ENCODE measurements around the gene RAB38.

RAB38 gene

DNA sequence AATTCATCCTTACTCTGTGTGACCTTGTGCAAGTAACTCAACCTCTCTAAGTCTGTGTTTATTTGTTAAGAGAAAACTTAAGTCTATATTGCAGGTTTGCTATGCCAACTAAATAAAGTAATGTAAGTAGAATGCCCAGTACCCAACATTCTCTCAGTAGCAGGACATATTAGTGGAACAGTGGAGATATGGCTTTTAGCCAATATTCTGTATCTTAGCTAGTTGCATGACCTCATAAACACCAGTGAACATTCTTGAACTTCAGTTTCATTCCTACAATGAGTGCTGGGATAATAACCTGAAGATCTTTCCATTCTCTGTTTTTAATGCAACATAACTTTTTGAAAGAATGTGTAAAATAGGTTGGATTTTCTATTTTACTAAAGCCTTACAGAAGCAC lies 77.0 kb downstream of the RAB38 start:
- Histone ChIP-seq H3K18ac (ENCODE audit: low read length) (no peak overlapping the region), H4K91ac (ENCODE audit: low read depth, low read length, poor library complexity) (no peak overlapping the region)

GRCh38 chr11:88089134-88089533 lies 86.1 kb downstream of the RAB38 start:
- no peak overlapping the region for H3K23ac ChIP-seq (ENCODE audit: low read depth, low read length, poor library complexity)
- no peak overlapping the region for H3K9ac ChIP-seq (ENCODE audit: low read depth, low read length, poor library complexity)

More for the DNA sequence above, 77.0 kb downstream of the RAB38 start:
- H3K23ac ChIP-seq (ENCODE audit: low read depth, low read length, poor library complexity) = no peak overlapping the region
- H3K36me3 ChIP-seq (replicated peaks in 1 of 2; ENCODE audit: control insufficient read depth in 2 of 2, insufficient read depth in 2 of 2, low read length in 2 of 2) = no peaks in the 10 kb centered on the region
- no peak overlapping the region for H3K14ac ChIP-seq (ENCODE audit: low read length)
- H3K4me3 ChIP-seq (ENCODE audit: low read length in 2 of 2) = no peak overlapping the region
- H2BK120ac ChIP-seq (ENCODE audit: low read depth, low read length) = no peak overlapping the region
- no peak overlapping the region for H4K8ac ChIP-seq (ENCODE audit: low read depth, low read length)
- H2AK5ac ChIP-seq (ENCODE audit: low read depth, low read length) = no peak overlapping the region
- no peak overlapping the region for H3K4me2 ChIP-seq (ENCODE audit: insufficient read depth, low read length, poor library complexity, severe bottlenecking)
- no peak overlapping the region for H2BK5ac ChIP-seq (ENCODE audit: low read length)
- H3K4me1 ChIP-seq (ENCODE audit: control insufficient read depth in 2 of 2, insufficient read depth in 1 of 2, low read depth in 1 of 2, low read length in 2 of 2) = no peaks in the 10 kb centered on the region
- H3K9ac ChIP-seq (ENCODE audit: low read depth, low read length, poor library complexity) = no peak overlapping the region
- H3K27ac ChIP-seq (replicated peaks; ENCODE audit: low read length) = no peak overlapping the region
- H2AFZ ChIP-seq (ENCODE audit: low read length) = no peak overlapping the region
- no peak overlapping the region for H3K4ac ChIP-seq (ENCODE audit: low read length)
- no peak overlapping the region for H2BK12ac ChIP-seq (ENCODE audit: low read length)
- no peaks in the 10 kb centered on the region for H3K9me3 ChIP-seq (replicated peaks in 1 of 2; ENCODE audit: control insufficient read depth in 2 of 2, insufficient read depth in 1 of 2, low read depth in 1 of 2, low read length in 2 of 2)
- no peak overlapping the region for H2BK15ac ChIP-seq (ENCODE audit: low read length)
- H3K27me3 ChIP-seq (ENCODE audit: control insufficient read depth in 3 of 3, insufficient read depth in 3 of 3, low read depth in 1 of 3, low read length in 3 of 3) = no peaks in the 10 kb centered on the region
- H3K79me1 ChIP-seq (ENCODE audit: low read depth, low read length) = no peaks in the 10 kb centered on the region
- no peak for DNase-seq (ENCODE audit: low spot score)

GRCh38 chr11:88087337-88087736 lies 87.9 kb downstream of the RAB38 start:
- no peak overlapping the region for H3K4me2 ChIP-seq (ENCODE audit: insufficient read depth, low read length, poor library complexity, severe bottlenecking)
- H2BK15ac ChIP-seq (ENCODE audit: low read length) = no peak overlapping the region
- H2BK5ac ChIP-seq (ENCODE audit: low read length) = no peak overlapping the region
- H3K27ac ChIP-seq (replicated peaks; ENCODE audit: low read length) = no peak overlapping the region
- no CpG with 5 or more reads among the region's 3 CpGs for WGBS, 2 donors (ENCODE audit: extremely low coverage in 2 of 2, insufficient read length in 2 of 2, insufficient replicate concordance in 1 of 2)
- H3K18ac ChIP-seq (ENCODE audit: low read length) = no peak overlapping the region
- no peak overlapping the region for H2BK120ac ChIP-seq (ENCODE audit: low read depth, low read length)
- no peak overlapping the region for H4K8ac ChIP-seq (ENCODE audit: low read depth, low read length)
- H4K91ac ChIP-seq (ENCODE audit: low read depth, low read length, poor library complexity) = no peak overlapping the region
- no peaks in the 10 kb centered on the region for H3K27me3 ChIP-seq (ENCODE audit: control insufficient read depth in 3 of 3, insufficient read depth in 3 of 3, low read depth in 1 of 3, low read length in 3 of 3)
- no peak overlapping the region for H3K23ac ChIP-seq (ENCODE audit: low read depth, low read length, poor library complexity)
- no peak overlapping the region for H3K4ac ChIP-seq (ENCODE audit: low read length)
- no peaks in the 10 kb centered on the region for H3K36me3 ChIP-seq (replicated peaks in 1 of 2; ENCODE audit: control insufficient read depth in 2 of 2, insufficient read depth in 2 of 2, low read length in 2 of 2)
- H2AFZ ChIP-seq (ENCODE audit: low read length) = no peak overlapping the region
- no peak overlapping the region for H2BK12ac ChIP-seq (ENCODE audit: low read length)
- no peak for DNase-seq (ENCODE audit: low spot score)
- H3K9ac ChIP-seq (ENCODE audit: low read depth, low read length, poor library complexity) = no peak overlapping the region
- H3K4me3 ChIP-seq (ENCODE audit: low read length in 2 of 2) = no peak overlapping the region
- H3K79me1 ChIP-seq (ENCODE audit: low read depth, low read length) = no peaks in the 10 kb centered on the region
- no peak overlapping the region for H2AK5ac ChIP-seq (ENCODE audit: low read depth, low read length)
- no peak overlapping the region for H3K14ac ChIP-seq (ENCODE audit: low read length)
- H3K4me1 ChIP-seq (ENCODE audit: control insufficient read depth in 2 of 2, insufficient read depth in 1 of 2, low read depth in 1 of 2, low read length in 2 of 2) = no peaks in the 10 kb centered on the region
- no peaks in the 10 kb centered on the region for H3K9me3 ChIP-seq (replicated peaks in 1 of 2; ENCODE audit: control insufficient read depth in 2 of 2, insufficient read depth in 1 of 2, low read depth in 1 of 2, low read length in 2 of 2)

More at GRCh38 chr11:88089134-88089533, 86.1 kb downstream of the RAB38 start:
- no peak for DNase-seq (ENCODE audit: low spot score)
- no peak overlapping the region for H3K4me2 ChIP-seq (ENCODE audit: insufficient read depth, low read length, poor library complexity, severe bottlenecking)
- H3K4ac ChIP-seq (ENCODE audit: low read length) = no peak overlapping the region
- H3K27ac ChIP-seq (replicated peaks; ENCODE audit: low read length) = no peak overlapping the region
- no peak overlapping the region for H3K4me3 ChIP-seq (ENCODE audit: low read length in 2 of 2)
- no peak overlapping the region for H3K14ac ChIP-seq (ENCODE audit: low read length)
- no peak overlapping the region for H2BK5ac ChIP-seq (ENCODE audit: low read length)
- H3K18ac ChIP-seq (ENCODE audit: low read length) = no peak overlapping the region
- no peaks in the 10 kb centered on the region for H3K27me3 ChIP-seq (ENCODE audit: control insufficient read depth in 3 of 3, insufficient read depth in 3 of 3, low read depth in 1 of 3, low read length in 3 of 3)
- no peaks in the 10 kb centered on the region for H3K4me1 ChIP-seq (ENCODE audit: control insufficient read depth in 2 of 2, insufficient read depth in 1 of 2, low read depth in 1 of 2, low read length in 2 of 2)
- H3K36me3 ChIP-seq (replicated peaks in 1 of 2; ENCODE audit: control insufficient read depth in 2 of 2, insufficient read depth in 2 of 2, low read length in 2 of 2) = no peaks in the 10 kb centered on the region
- no peak overlapping the region for H2AFZ ChIP-seq (ENCODE audit: low read length)
- H4K8ac ChIP-seq (ENCODE audit: low read depth, low read length) = no peak overlapping the region
- no peak overlapping the region for H2BK15ac ChIP-seq (ENCODE audit: low read length)
- H3K79me1 ChIP-seq (ENCODE audit: low read depth, low read length) = no peaks in the 10 kb centered on the region
- no peak overlapping the region for H4K91ac ChIP-seq (ENCODE audit: low read depth, low read length, poor library complexity)
- H3K9me3 ChIP-seq (replicated peaks in 1 of 2; ENCODE audit: control insufficient read depth in 2 of 2, insufficient read depth in 1 of 2, low read depth in 1 of 2, low read length in 2 of 2) = no peaks in the 10 kb centered on the region
- no peak overlapping the region for H2BK12ac ChIP-seq (ENCODE audit: low read length)
- no peak overlapping the region for H2AK5ac ChIP-seq (ENCODE audit: low read depth, low read length)
- H2BK120ac ChIP-seq (ENCODE audit: low read depth, low read length) = no peak overlapping the region
- WGBS, 2 donors (ENCODE audit: extremely low coverage in 2 of 2, insufficient read length in 2 of 2, insufficient replicate concordance in 1 of 2) = no CpG with 5 or more reads among the region's 1 CpG

DNA sequence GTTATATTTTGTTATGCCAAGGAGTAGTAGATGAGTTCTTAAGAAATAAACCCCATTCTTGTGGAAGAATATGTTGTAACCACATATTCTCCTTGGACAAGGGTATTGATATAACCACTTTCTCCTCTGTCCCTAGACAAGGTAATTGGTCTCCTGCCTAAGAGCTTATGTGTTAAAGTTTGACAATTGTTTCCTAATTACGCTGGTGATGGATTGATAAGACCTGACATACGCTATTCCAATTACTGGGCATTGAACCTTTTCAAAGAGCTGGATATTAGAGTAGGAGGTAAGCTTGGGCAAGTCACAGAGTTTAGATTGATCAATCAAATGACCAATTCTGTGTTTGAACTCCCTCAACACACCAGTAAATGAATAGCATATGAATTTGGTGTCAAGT lies 88.9 kb downstream of the RAB38 start:
- Histone ChIP-seq H3K4ac (ENCODE audit: low read length) (no peak overlapping the region), H3K23ac (ENCODE audit: low read depth, low read length, poor library complexity) (no peak overlapping the region), H3K14ac (ENCODE audit: low read length) (no peak overlapping the region), H3K9ac (ENCODE audit: low read depth, low read length, poor library complexity) (no peak overlapping the region), H3K27me3 (ENCODE audit: control insufficient read depth in 3 of 3, insufficient read depth in 3 of 3, low read depth in 1 of 3, low read length in 3 of 3) (no peaks in the 10 kb centered on the region), H3K4me1 (ENCODE audit: control insufficient read depth in 2 of 2, insufficient read depth in 1 of 2, low read depth in 1 of 2, low read length in 2 of 2) (no peaks in the 10 kb centered on the region), H3K4me3 (ENCODE audit: low read length in 2 of 2) (no peak overlapping the region), H3K4me2 (ENCODE audit: insufficient read depth, low read length, poor library complexity, severe bottlenecking) (no peak overlapping the region), H3K9me3 (replicated peaks in 1 of 2; ENCODE audit: control insufficient read depth in 2 of 2, insufficient read depth in 1 of 2, low read depth in 1 of 2, low read length in 2 of 2) (no peaks in the 10 kb centered on the region), H4K91ac (ENCODE audit: low read depth, low read length, poor library complexity) (no peak overlapping the region), H2BK120ac (ENCODE audit: low read depth, low read length) (no peak overlapping the region), H3K79me1 (ENCODE audit: low read depth, low read length) (no peaks in the 10 kb centered on the region), H4K8ac (ENCODE audit: low read depth, low read length) (no peak overlapping the region), H2BK12ac (ENCODE audit: low read length) (no peak overlapping the region), H2BK5ac (ENCODE audit: low read length) (no peak overlapping the region), H3K27ac (replicated peaks; ENCODE audit: low read length) (no peak overlapping the region), H2AK5ac (ENCODE audit: low read depth, low read length) (no peak overlapping the region), H3K36me3 (replicated peaks in 1 of 2; ENCODE audit: control insufficient read depth in 2 of 2, insufficient read depth in 2 of 2, low read length in 2 of 2) (no peaks in the 10 kb centered on the region), H3K18ac (ENCODE audit: low read length) (no peak overlapping the region), H2AFZ (ENCODE audit: low read length) (no peak overlapping the region), H2BK15ac (ENCODE audit: low read length) (no peak overlapping the region)
- WGBS, 2 donors (ENCODE audit: extremely low coverage in 2 of 2, insufficient read length in 2 of 2, insufficient replicate concordance in 1 of 2) = no CpG with 5 or more reads among the region's 2 CpGs
- no peak for DNase-seq (ENCODE audit: low spot score)

Measured in neuronal stem cell (in vitro differentiated cells).